Stimulated activated naive CD8-positive, alpha-beta T cell treated with anti-CD3 and anti-CD28 coated beads, Interleukin-15, amount 100 ng/mL, for 72 hours (primary cell): ENCODE measurements around the gene TGFBR2.
A peak's percentile ranks its signal among the peaks of the same experiment; 100 is the strongest.

Experiments
- ATAC-seq: fragments of 150-1000 bp; cut with Tn5 transposase; 2 replicates; pipeline ENCODE4 v1.10.0; 2021; ENCODE audit warnings: mild to moderate bottlenecking, moderate library complexity
- DNase-seq, 2 donors: peaks; one replicate each; pipeline ENCODE4 v3.0.0; 2021 to 2022
- H3K27ac Mint-ChIP-seq, 2 donors: one replicate each; pipeline ENCODE4 v1.8.0; 2022; ENCODE audit warnings: mild to moderate bottlenecking in 2 of 2, mixed read lengths in 2 of 2, moderate library complexity in 2 of 2
- H3K27me3 Mint-ChIP-seq: one replicate; pipeline ENCODE4 v1.8.0; 2022; ENCODE audit warnings: mixed read lengths
- H3K4me1 Mint-ChIP-seq: one replicate; pipeline ENCODE4 v1.8.0; 2022; ENCODE audit warnings: mild to moderate bottlenecking, mixed read lengths
- H3K4me3 Mint-ChIP-seq, 2 donors: one replicate each; pipeline ENCODE4 v1.8.0; 2022; ENCODE audit warnings: mild to moderate bottlenecking in 2 of 2, mixed read lengths in 2 of 2, moderate library complexity in 1 of 2
- H3K9me3 Mint-ChIP-seq, 2 donors: one replicate each; pipeline ENCODE4 v1.8.0; 2022; ENCODE audit warnings: mixed read lengths in 2 of 2

The TGFBR2 gene

GRCh38 chr3:30702828-30703397 lies 96.5 kb downstream of the TGFBR2 start:
- peak overlapping the region in 1 of 2 donors; percentile 60 for H3K27ac Mint-ChIP-seq
- no peak for ATAC-seq

GRCh38 chr3:30704931-30705890 lies 98.8 kb downstream of the TGFBR2 start:
- DNase-seq (no peak), ATAC-seq (no peak)
- Mint-ChIP-seq H3K4me3 (no peak overlapping the region), H3K4me1 (peaks cover 27% of the 10 kb centered on the region), H3K9me3 (peaks cover 21 to 22% of the 10 kb centered on the region in 2 donors), H3K27me3 (no peaks in the 10 kb centered on the region), H3K27ac (no peak overlapping the region)

More at GRCh38 chr3:30702828-30703397, 96.5 kb downstream of the TGFBR2 start:
- H3K4me1 Mint-ChIP-seq = peaks cover 17% of the 10 kb centered on the region
- no peak for DNase-seq
- no peaks in the 10 kb centered on the region for H3K27me3 Mint-ChIP-seq
- H3K4me3 Mint-ChIP-seq = no peak overlapping the region
- H3K9me3 Mint-ChIP-seq = peaks cover 21 to 22% of the 10 kb centered on the region in 2 donors

- DNase-seq (no peak), ATAC-seq (no peak)
- Mint-ChIP-seq H3K27ac (no peak overlapping the region), H3K27me3 (no peaks in the 10 kb centered on the region), H3K4me1 (peaks cover 20% of the 10 kb centered on the region), H3K4me3 (no peak overlapping the region), H3K9me3 (peaks cover 21 to 22% of the 10 kb centered on the region in 2 donors)
Observed at GRCh38 chr3:30707825-30708224, 101.4 kb downstream of the TGFBR2 start.

GRCh38 chr3:30708472-30708871 lies 102.1 kb downstream of the TGFBR2 start:
- peaks cover 21 to 22% of the 10 kb centered on the region in 2 donors for H3K9me3 Mint-ChIP-seq
- DNase-seq (no peak), ATAC-seq (no peak)
- H3K27me3 Mint-ChIP-seq = no peaks in the 10 kb centered on the region
- no peak overlapping the region for H3K27ac Mint-ChIP-seq
- H3K4me1 Mint-ChIP-seq = peaks cover 15% of the 10 kb centered on the region
- H3K4me3 Mint-ChIP-seq = no peak overlapping the region

GRCh38 chr3:30710017-30710416 lies 103.6 kb downstream of the TGFBR2 start:
- no peaks in the 10 kb centered on the region for H3K27me3 Mint-ChIP-seq
- no peak overlapping the region for H3K4me3 Mint-ChIP-seq
- ATAC-seq (no peak), DNase-seq (no peak)
- peak overlapping the region in 1 of 2 donors; percentile 34 for H3K27ac Mint-ChIP-seq
- peaks cover 15% of the 10 kb centered on the region for H3K4me1 Mint-ChIP-seq
- H3K9me3 Mint-ChIP-seq = peaks cover 21 to 22% of the 10 kb centered on the region in 2 donors

- Mint-ChIP-seq H3K27me3 (no peaks in the 10 kb centered on the region), H3K27ac (no peak overlapping the region), H3K9me3 (peaks cover 11 to 13% of the 10 kb centered on the region in 2 donors), H3K4me1 (peaks cover 15% of the 10 kb centered on the region), H3K4me3 (no peak overlapping the region)
- DNase-seq (no peak), ATAC-seq (no peak)
Observed at GRCh38 chr3:30711151-30711550, 104.8 kb downstream of the TGFBR2 start.

GRCh38 chr3:30711867-30712266 lies 105.5 kb downstream of the TGFBR2 start:
- Mint-ChIP-seq H3K9me3 (peaks cover 5 to 6% of the 10 kb centered on the region in 2 donors), H3K27me3 (no peaks in the 10 kb centered on the region), H3K4me1 (peaks cover 15% of the 10 kb centered on the region), H3K27ac (no peak overlapping the region), H3K4me3 (no peak overlapping the region)
- ATAC-seq (no peak), DNase-seq (no peak)

- Mint-ChIP-seq H3K27ac (peak overlapping the region in 1 of 2 donors; percentile 20), H3K4me3 (peak overlapping the region; percentile 40 to 61), H3K9me3 (no peaks in the 10 kb centered on the region), H3K27me3 (no peaks in the 10 kb centered on the region), H3K4me1 (peaks cover 15% of the 10 kb centered on the region)
- no peak for DNase-seq
- ATAC-seq = no peak
Observed at GRCh38 chr3:30712991-30713390, 106.6 kb downstream of the TGFBR2 start.

GRCh38 chr3:30713885-30714503 lies 107.6 kb downstream of the TGFBR2 start:
- no peak for ATAC-seq
- no peak overlapping the region for H3K27ac Mint-ChIP-seq
- no peak for DNase-seq

GRCh38 chr3:30719536-30719935 lies 113.1 kb downstream of the TGFBR2 start:
- Mint-ChIP-seq H3K27ac (no peak overlapping the region), H3K27me3 (no peaks in the 10 kb centered on the region), H3K4me3 (no peak overlapping the region), H3K9me3 (peaks cover 2 to 7% of the 10 kb centered on the region in 2 donors), H3K4me1 (no peaks in the 10 kb centered on the region)
- no peak for ATAC-seq
- no peak for DNase-seq

More at GRCh38 chr3:30713885-30714503, 107.6 kb downstream of the TGFBR2 start:
- Mint-ChIP-seq H3K4me1 (peaks cover 5% of the 10 kb centered on the region), H3K27me3 (no peaks in the 10 kb centered on the region), H3K9me3 (no peaks in the 10 kb centered on the region), H3K4me3 (no peak overlapping the region)

GRCh38 chr3:30720586-30721313 lies 114.3 kb downstream of the TGFBR2 start:
- Mint-ChIP-seq H3K4me3 (no peak overlapping the region), H3K27me3 (no peaks in the 10 kb centered on the region), H3K4me1 (peaks cover 11% of the 10 kb centered on the region), H3K9me3 (peaks cover 14 to 18% of the 10 kb centered on the region in 2 donors), H3K27ac (no peak overlapping the region)
- no peak for ATAC-seq
- no peak for DNase-seq

GRCh38 chr3:30721314-30721634 lies 114.9 kb downstream of the TGFBR2 start:
- DNase-seq = no peak
- peaks cover 11% of the 10 kb centered on the region for H3K4me1 Mint-ChIP-seq
- peaks cover 14 to 18% of the 10 kb centered on the region in 2 donors for H3K9me3 Mint-ChIP-seq
- no peak overlapping the region for H3K27ac Mint-ChIP-seq
- no peak for ATAC-seq
- H3K4me3 Mint-ChIP-seq = no peak overlapping the region
- H3K27me3 Mint-ChIP-seq = no peaks in the 10 kb centered on the region

- peaks cover 14 to 18% of the 10 kb centered on the region in 2 donors for H3K9me3 Mint-ChIP-seq
- no peak for DNase-seq
Observed at GRCh38 chr3:30723211-30723610, 116.8 kb downstream of the TGFBR2 start.

GRCh38 chr3:30724863-30725262 lies 118.5 kb downstream of the TGFBR2 start:
- H3K27me3 Mint-ChIP-seq = no peaks in the 10 kb centered on the region
- H3K4me3 Mint-ChIP-seq = no peak overlapping the region
- no peak overlapping the region for H3K27ac Mint-ChIP-seq
- peaks cover 21% of the 10 kb centered on the region for H3K4me1 Mint-ChIP-seq
- peaks cover 14 to 18% of the 10 kb centered on the region in 2 donors for H3K9me3 Mint-ChIP-seq
- DNase-seq (no peak), ATAC-seq (no peak)

More at GRCh38 chr3:30723211-30723610, 116.8 kb downstream of the TGFBR2 start:
- Mint-ChIP-seq H3K27me3 (no peaks in the 10 kb centered on the region), H3K4me1 (peaks cover 11% of the 10 kb centered on the region), H3K27ac (no peak overlapping the region), H3K4me3 (no peak overlapping the region)
- ATAC-seq = no peak

- H3K4me3 Mint-ChIP-seq = no peak overlapping the region
Observed at GRCh38 chr3:30728143-30728542, 121.7 kb downstream of the TGFBR2 start.

More at GRCh38 chr3:30728143-30728542, 121.7 kb downstream of the TGFBR2 start:
- Mint-ChIP-seq H3K9me3 (peaks cover 12 to 14% of the 10 kb centered on the region in 2 donors), H3K27me3 (no peaks in the 10 kb centered on the region), H3K27ac (no peak overlapping the region), H3K4me1 (peaks cover 45% of the 10 kb centered on the region)
- ATAC-seq (no peak), DNase-seq (no peak)
